SH-SY5Y (cell line): ENCODE results near the gene DNAJB7.

Experiments used
- GATA2 ChIP-seq: IDR thresholded peaks from 2 replicates; pipeline ENCODE4 v1.6.1; 2011; ENCODE audit warnings: mild to moderate bottlenecking, low read depth, low read length
- GATA3 ChIP-seq: IDR thresholded peaks from 2 replicates; pipeline ENCODE4 v1.6.1; 2011; ENCODE audit warnings: low read depth, mild to moderate bottlenecking, low read length, moderate library complexity

The DNAJB7 gene

GRCh38 chr22:40818747-40819598 is 42.9 kb downstream of the DNAJB7 start, which contains the start of gene SLC25A17:
Gene SLC25A17, minus strand, starts transcription at chr22:40819346. Its CDS starts 98 bp downstream, at chr22:40819248.
- TF ChIP-seq GATA2 = no peak
- TF ChIP-seq GATA3 = no peak

DNA sequence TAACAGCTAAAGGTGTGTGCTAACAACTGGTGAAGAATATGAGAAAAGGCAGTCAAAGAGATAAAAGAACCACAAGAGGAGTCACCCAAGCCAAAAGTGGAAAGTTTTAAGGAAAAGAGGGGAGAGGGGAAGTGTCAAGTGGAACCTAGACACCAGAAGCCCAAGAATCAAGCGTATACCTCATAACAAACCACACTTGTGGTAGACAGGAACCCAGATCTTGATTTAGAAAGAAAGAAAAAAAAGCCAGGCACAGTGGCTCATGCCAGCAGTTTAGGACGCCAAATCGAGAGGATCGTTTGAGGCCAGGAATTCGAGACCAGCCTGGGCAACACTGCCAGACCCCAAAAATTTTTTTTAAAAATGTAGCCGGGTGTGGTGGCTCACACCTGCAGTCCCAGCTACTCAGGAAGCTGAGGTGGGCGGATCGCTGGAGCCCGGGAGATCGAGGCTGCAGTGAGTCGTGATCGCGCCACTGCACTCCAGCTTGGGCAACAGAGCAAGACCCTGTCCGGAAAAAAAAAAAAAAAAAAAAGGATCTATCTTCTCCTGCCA is 43.6 kb downstream of the DNAJB7 start:
- TF ChIP-seq GATA2 (no peak), GATA3 (no peak)

- no peak for TF ChIP-seq GATA3
- no peak for TF ChIP-seq GATA2
These were observed 44.2 kb downstream of the DNAJB7 start for GRCh38 chr22:40817737-40818136.

GRCh38 chr22:40813912-40814315 is 48.0 kb downstream of the DNAJB7 start:
- no peak for TF ChIP-seq GATA2
- TF ChIP-seq GATA3 = no peak
